Nephron (organoid): Measurements from ENCODE around the gene MIOX.

Experiments used
- H3K27ac Mint-ChIP-seq, 3 experiments: 2 replicates each; pipeline ENCODE4 v1.8.0; 2020; ENCODE audit warnings: mixed read lengths in 3 of 3, mild to moderate bottlenecking in 2 of 3, moderate library complexity in 1 of 3
- H3K27me3 Mint-ChIP-seq: 2 replicates; pipeline ENCODE4 v1.8.0; 2021; ENCODE audit warnings: low read depth, mild to moderate bottlenecking, moderate library complexity, mixed read lengths
- H3K36me3 Mint-ChIP-seq: 2 replicates; pipeline ENCODE4 v1.8.0; 2020; ENCODE audit warnings: low read depth, mixed read lengths
- H3K4me1 Mint-ChIP-seq: 2 replicates; pipeline ENCODE4 v1.8.0; 2020; ENCODE audit warnings: mixed read lengths
- H3K4me3 Mint-ChIP-seq, 3 experiments: 2 replicates each; pipeline ENCODE4 v1.8.0; 2020; ENCODE audit warnings: mild to moderate bottlenecking in 3 of 3, mixed read lengths in 3 of 3, moderate library complexity in 2 of 3
- H3K9me3 Mint-ChIP-seq: 2 replicates; pipeline ENCODE4 v1.8.0; 2020; ENCODE audit warnings: mixed read lengths
- CTCF ChIP-seq, 3 experiments: fragments of 200-600 bp; sonication (generic); IDR thresholded peaks; one replicate each; pipeline ENCODE4 v1.5.0; 2021; ENCODE audit warnings: antibody characterized with exemption in 3 of 3; ENCODE audit not compliant: unreplicated experiment in 3 of 3

The MIOX gene

GRCh38 chr22:50459496-50460140, 27.0 kb upstream of the MIOX start:
- Mint-ChIP-seq H3K9me3 (no peaks in the 10 kb centered on the region), H3K27ac (no peak overlapping the region), H3K4me3 (no peak overlapping the region), H3K36me3 (peaks cover 20% of the 10 kb centered on the region), H3K4me1 (no peaks in the 10 kb centered on the region), H3K27me3 (no peaks in the 10 kb centered on the region)
- no peak for TF ChIP-seq CTCF (IDR thresholded peaks at IDR 0.05; ENCODE audit: unreplicated experiment in 3 of 3)

GRCh38 chr22:50460938-50461337, 25.7 kb upstream of the MIOX start:
- Mint-ChIP-seq H3K9me3 (no peaks in the 10 kb centered on the region), H3K36me3 (peaks cover 20% of the 10 kb centered on the region), H3K27me3 (no peaks in the 10 kb centered on the region), H3K4me3 (no peak overlapping the region), H3K4me1 (no peaks in the 10 kb centered on the region), H3K27ac (no peak overlapping the region)
- TF ChIP-seq CTCF (IDR thresholded peaks at IDR 0.05; ENCODE audit: unreplicated experiment in 3 of 3), result no peak

GRCh38 chr22:50461536-50461935, 25.1 kb upstream of the MIOX start:
- Mint-ChIP-seq H3K36me3 (peaks cover 21% of the 10 kb centered on the region), H3K4me3 (no peak overlapping the region), H3K4me1 (no peaks in the 10 kb centered on the region), H3K27ac (no peak overlapping the region), H3K9me3 (no peaks in the 10 kb centered on the region), H3K27me3 (no peaks in the 10 kb centered on the region)
- no peak for TF ChIP-seq CTCF (IDR thresholded peaks at IDR 0.05; ENCODE audit: unreplicated experiment in 3 of 3)

- TF ChIP-seq CTCF (IDR thresholded peaks at IDR 0.05; ENCODE audit: unreplicated experiment in 3 of 3), result no peak
- Mint-ChIP-seq H3K4me3 (no peak overlapping the region), H3K36me3 (peaks cover 26% of the 10 kb centered on the region), H3K9me3 (no peaks in the 10 kb centered on the region), H3K27me3 (no peaks in the 10 kb centered on the region), H3K27ac (no peak overlapping the region), H3K4me1 (no peaks in the 10 kb centered on the region)
Observed at GRCh38 chr22:50461979-50462540, 24.6 kb upstream of the MIOX start.

GRCh38 chr22:50463188-50463900, 23.3 kb upstream of the MIOX start:
- Mint-ChIP-seq H3K36me3 (peaks cover 19% of the 10 kb centered on the region), H3K4me1 (no peaks in the 10 kb centered on the region), H3K9me3 (no peaks in the 10 kb centered on the region), H3K27ac (no peak overlapping the region), H3K27me3 (no peaks in the 10 kb centered on the region), H3K4me3 (no peak overlapping the region)
- no peak for TF ChIP-seq CTCF (IDR thresholded peaks at IDR 0.05; ENCODE audit: unreplicated experiment in 3 of 3)
